ENCODE measurements around the gene TTC13.
A peak's percentile ranks its signal among the peaks of the same experiment; 100 is the strongest.

Gene TTC13

GRCh38 chr1:230884646-230885045 lies 94.0 kb downstream of the TTC13 start:
- Mint-ChIP-seq H3K4me1 (no peaks in the 10 kb centered on the region), H3K27ac (no peak overlapping the region), H3K27me3 (peaks cover 56% of the 10 kb centered on the region), H3K4me3 (no peak overlapping the region), H3K9me3 (peaks cover 0 to 5% of the 10 kb centered on the region in 2 donors)
- ATAC-seq (no peak), DNase-seq (no peak)

- H3K4me1 Mint-ChIP-seq: no peaks in the 10 kb centered on the region
Observed at GRCh38 chr1:230883967-230884366, 94.7 kb downstream of the TTC13 start.

GRCh38 chr1:230879778-230880177 lies 98.9 kb downstream of the TTC13 start:
- no peaks in the 10 kb centered on the region for H3K9me3 Mint-ChIP-seq
- peaks cover 72% of the 10 kb centered on the region for H3K27me3 Mint-ChIP-seq
- H3K27ac Mint-ChIP-seq: no peak overlapping the region
- no peaks in the 10 kb centered on the region for H3K4me1 Mint-ChIP-seq
- DNase-seq (no peak), ATAC-seq (peak; percentile 39)
- no peak overlapping the region for H3K4me3 Mint-ChIP-seq

More at GRCh38 chr1:230883967-230884366, 94.7 kb downstream of the TTC13 start:
- Mint-ChIP-seq H3K27ac (no peak overlapping the region), H3K4me3 (no peak overlapping the region), H3K27me3 (peaks cover 62% of the 10 kb centered on the region), H3K9me3 (peaks cover 0 to 5% of the 10 kb centered on the region in 2 donors)
- ATAC-seq (no peak), DNase-seq (no peak)

- no peaks in the 10 kb centered on the region for H3K9me3 Mint-ChIP-seq
- H3K4me3 Mint-ChIP-seq: no peak overlapping the region
- H3K4me1 Mint-ChIP-seq: no peaks in the 10 kb centered on the region
- ATAC-seq (no peak), DNase-seq (no peak)
- no peak overlapping the region for H3K27ac Mint-ChIP-seq
- H3K27me3 Mint-ChIP-seq: peaks cover 70% of the 10 kb centered on the region
Observed at GRCh38 chr1:230878591-230878990, 100.1 kb downstream of the TTC13 start.

GRCh38 chr1:230877924-230878590 lies 100.6 kb downstream of the TTC13 start:
- ATAC-seq (no peak), DNase-seq (no peak)
- Mint-ChIP-seq H3K4me1 (no peaks in the 10 kb centered on the region), H3K27ac (no peak overlapping the region), H3K9me3 (no peaks in the 10 kb centered on the region), H3K4me3 (no peak overlapping the region), H3K27me3 (peaks cover 69% of the 10 kb centered on the region)

- peaks cover 63% of the 10 kb centered on the region for H3K27me3 Mint-ChIP-seq
- ATAC-seq (no peak), DNase-seq (no peak)
- no peaks in the 10 kb centered on the region for H3K4me1 Mint-ChIP-seq
- H3K4me3 Mint-ChIP-seq: no peak overlapping the region
- H3K9me3 Mint-ChIP-seq: no peaks in the 10 kb centered on the region
- no peak overlapping the region for H3K27ac Mint-ChIP-seq
Observed at GRCh38 chr1:230877146-230877923, 101.3 kb downstream of the TTC13 start.

- no peaks in the 10 kb centered on the region for H3K9me3 Mint-ChIP-seq
- no peak overlapping the region for H3K27ac Mint-ChIP-seq
- DNase-seq (no peak), ATAC-seq (no peak)
- H3K27me3 Mint-ChIP-seq: peaks cover 63% of the 10 kb centered on the region
- H3K4me3 Mint-ChIP-seq: no peak overlapping the region
- H3K4me1 Mint-ChIP-seq: no peaks in the 10 kb centered on the region
Observed at GRCh38 chr1:230876660-230877059, 102.0 kb downstream of the TTC13 start.

GRCh38 chr1:230875370-230875769 lies 103.3 kb downstream of the TTC13 start:
- no peak overlapping the region for H3K4me3 Mint-ChIP-seq
- no peak overlapping the region for H3K27ac Mint-ChIP-seq
- peaks cover 62% of the 10 kb centered on the region for H3K27me3 Mint-ChIP-seq
- ATAC-seq: no peak
- no peaks in the 10 kb centered on the region for H3K4me1 Mint-ChIP-seq
- DNase-seq: no peak
- no peaks in the 10 kb centered on the region for H3K9me3 Mint-ChIP-seq

- Mint-ChIP-seq H3K4me1 (peaks cover 25% of the 10 kb centered on the region), H3K4me3 (no peak overlapping the region), H3K27ac (no peak overlapping the region), H3K27me3 (peaks cover 58% of the 10 kb centered on the region), H3K9me3 (no peaks in the 10 kb centered on the region)
- ATAC-seq (no peak), DNase-seq (no peak)
Observed at GRCh38 chr1:230870916-230871315, 107.7 kb downstream of the TTC13 start.

GRCh38 chr1:230869500-230869899 lies 109.2 kb downstream of the TTC13 start:
- peaks cover 47% of the 10 kb centered on the region for H3K27me3 Mint-ChIP-seq
- ATAC-seq: no peak
- no peak overlapping the region for H3K27ac Mint-ChIP-seq
- no peak for DNase-seq
- no peaks in the 10 kb centered on the region for H3K9me3 Mint-ChIP-seq
- peaks cover 25% of the 10 kb centered on the region for H3K4me1 Mint-ChIP-seq
- peak overlapping the region in 1 of 2 donors; percentile 32 for H3K4me3 Mint-ChIP-seq

GRCh38 chr1:230868736-230869385 lies 109.8 kb downstream of the TTC13 start:
- DNase-seq (peak in 1 of 2 donors; percentile 45), ATAC-seq (peak; percentile 71)
- H3K4me3 Mint-ChIP-seq: peak overlapping the region; percentile 86 to 91
- H3K9me3 Mint-ChIP-seq: no peaks in the 10 kb centered on the region
- H3K4me1 Mint-ChIP-seq: peaks cover 25% of the 10 kb centered on the region
- H3K27me3 Mint-ChIP-seq: peaks cover 47% of the 10 kb centered on the region
- peak overlapping the region; percentile 61 to 80 for H3K27ac Mint-ChIP-seq

GRCh38 chr1:230867903-230868735 lies 110.5 kb downstream of the TTC13 start, which contains the start of gene C1orf198:
TSS of gene C1orf198 (minus strand) at chr1:230868521. CDS start at chr1:230868512, 9 bp downstream.
- ATAC-seq (peak; percentile 88), DNase-seq (peak; percentile 65 to 69)
- H3K9me3 Mint-ChIP-seq: no peaks in the 10 kb centered on the region
- peaks cover 31% of the 10 kb centered on the region for H3K4me1 Mint-ChIP-seq
- H3K4me3 Mint-ChIP-seq: peak within 1 kb of the TSS; percentile 92 to 94
- peaks cover 47% of the 10 kb centered on the region for H3K27me3 Mint-ChIP-seq
- H3K27ac Mint-ChIP-seq: peak within 1 kb of the TSS; percentile 90

GRCh38 chr1:230867101-230867902 lies 111.4 kb downstream of the TTC13 start:
- Mint-ChIP-seq H3K4me3 (peak overlapping the region; percentile 92 to 94), H3K27ac (peak overlapping the region; percentile 63 to 90), H3K27me3 (peaks cover 46% of the 10 kb centered on the region), H3K9me3 (no peaks in the 10 kb centered on the region), H3K4me1 (peaks cover 38% of the 10 kb centered on the region)
- DNase-seq (no peak), ATAC-seq (peak; percentile 4)
